GM18858 (cell line): ENCODE measurements around the gene WNK1.

ENCODE experiments used
- ATAC-seq: cut with Tn5 transposase; IDR thresholded peaks from one replicate; pipeline ENCODE4 v1.9.1; 2021; ENCODE audit not compliant: unreplicated experiment

Gene WNK1

GRCh38 chr12:946212-946611 lies 193.8 kb downstream of the WNK1 start:
- no peak for ATAC-seq

GRCh38 chr12:946631-947030 lies 194.3 kb downstream of the WNK1 start:
- no peak for ATAC-seq

GRCh38 chr12:948238-948637 lies 195.9 kb downstream of the WNK1 start:
- ATAC-seq = no peak

- ATAC-seq = peak; percentile 73
Observed at GRCh38 chr12:949453-950191, 197.2 kb downstream of the WNK1 start, which contains the start of gene RAD52. Gene RAD52, minus strand, starts transcription at chr12:949694. Its CDS starts 16,636 bp downstream, at chr12:933058.

- no peak for ATAC-seq
Observed at GRCh38 chr12:951176-951575, 198.8 kb downstream of the WNK1 start.

- ATAC-seq = no peak
Observed at GRCh38 chr12:953776-954175, 201.4 kb downstream of the WNK1 start.

- no peak for ATAC-seq
Observed at GRCh38 chr12:954741-955140, 202.4 kb downstream of the WNK1 start.

GRCh38 chr12:955939-956338 lies 203.6 kb downstream of the WNK1 start:
- no peak for ATAC-seq

GRCh38 chr12:958588-959123 lies 206.3 kb downstream of the WNK1 start:
- ATAC-seq = no peak
